Sigmoid colon (tissue), 7 donors: ENCODE results near the gene DDIT4. TPM values are rescaled to one million over a fixed set of nuclear protein-coding genes. Genes with fewer than 3 reads are reported as not detected.
A peak's percentile ranks its signal among the peaks of the same experiment; 100 is the strongest.

Source experiments
- DNase-seq: peaks from one replicate; pipeline ENCODE4 v3.0.0-alpha.2; 2019
- H3K27ac ChIP-seq, 4 donors: fragments of 200-600 bp; sonication (generic); one replicate each; pipeline ENCODE4 v1.5.1; 2016 to 2019; ENCODE audit warnings: mild to moderate bottlenecking in 1 of 4
- H3K27me3 ChIP-seq, 3 donors: fragments of 200-600 bp; sonication (generic); one replicate each; pipeline ENCODE4 v1.5.1; 2019; ENCODE audit warnings: mild to moderate bottlenecking in 1 of 3
- H3K36me3 ChIP-seq, 4 donors: fragments of 200-600 bp; sonication (generic); one replicate each; pipeline ENCODE4 v1.5.1; 2016 to 2019
- H3K4me1 ChIP-seq, 4 donors: fragments of 200-600 bp; sonication (generic); one replicate each; pipeline ENCODE4 v1.5.1; 2017 to 2019
- H3K4me3 ChIP-seq, 4 donors: fragments of 200-600 bp; sonication (generic); one replicate each; pipeline ENCODE4 v1.5.1; 2017 to 2019; ENCODE audit warnings: mild to moderate bottlenecking in 2 of 4, moderate library complexity in 1 of 4
- H3K9me3 ChIP-seq, 4 donors: fragments of 200-600 bp in 3 of 4; sonication (generic) in 3 of 4; one replicate each; pipeline versions ENCODE4 v1.5.1 to v1.6.1; 2013 to 2019
- EP300 ChIP-seq, 4 donors: sonication (generic); formaldehyde crosslinking; IDR thresholded peaks; one replicate each; pipeline ENCODE4 v1.6.1; 2017; ENCODE audit warnings: antibody characterized with exemption in 4 of 4
- POLR2A ChIP-seq, 2 donors: fragments of 450-650 bp; IDR thresholded peaks; one replicate each; pipeline ENCODE4 v1.6.1; 2016; ENCODE audit warnings: antibody characterized with exemption in 2 of 2, mild to moderate bottlenecking in 2 of 2, moderate library complexity in 2 of 2
- POLR2AphosphoS5 ChIP-seq, 4 donors: sonication (generic); formaldehyde crosslinking; IDR thresholded peaks; one replicate each; pipeline ENCODE4 v1.6.1; 2017; ENCODE audit warnings: antibody characterized with exemption in 4 of 4
- WGBS, 2 donors: extraction: QIAGEN DNeasy Blood & Tissue Kit; methylation state at CpG; one replicate each; pipeline ENCODE4 v1.1.7; 2013; 5-methylcytosine and 5-hydroxymethylcytosine counted together
- intact Hi-C: fragments of 100-400 bp; cut with DNase I; formaldehyde crosslinking; loops from one replicate; pipeline ENCODE4 v1.15.1; 2023
- polyA plus RNA-seq, 3 donors: library from polyadenylated mRNA; stranded (reverse); fragments of 200-250 nt; gene quantifications; one replicate each; pipeline ENCODE4 v1.2.3, GENCODE V29; 2013
- total RNA-seq, 4 donors: library from RNA; depleted of rRNA; stranded (reverse); fragments of >200 nt; gene quantifications; one replicate each; pipeline ENCODE4 v1.1.0, GENCODE V29; 2016
- TF ChIP-seq, protein P1 (sequence below), 4 experiments: fragments of 450-650 bp in 3 of 4; fragments of 200-600 bp in 1 of 4; IDR thresholded peaks; one replicate each; pipeline ENCODE4 v1.5.1; 2016 to 2019; ENCODE audit warnings: antibody characterized with exemption in 4 of 4, mild to moderate bottlenecking in 3 of 4, moderate library complexity in 2 of 4
- donor health status: healthy with polysubstance abuse.
- donor health status: Bipolar disorder and iron deficiency.
- donor health status: healthy.

DDIT4 gene
- total and polyA plus RNA-seq, 7 donors = 71.5 to 413 (median 100.0) TPM

DNA sequence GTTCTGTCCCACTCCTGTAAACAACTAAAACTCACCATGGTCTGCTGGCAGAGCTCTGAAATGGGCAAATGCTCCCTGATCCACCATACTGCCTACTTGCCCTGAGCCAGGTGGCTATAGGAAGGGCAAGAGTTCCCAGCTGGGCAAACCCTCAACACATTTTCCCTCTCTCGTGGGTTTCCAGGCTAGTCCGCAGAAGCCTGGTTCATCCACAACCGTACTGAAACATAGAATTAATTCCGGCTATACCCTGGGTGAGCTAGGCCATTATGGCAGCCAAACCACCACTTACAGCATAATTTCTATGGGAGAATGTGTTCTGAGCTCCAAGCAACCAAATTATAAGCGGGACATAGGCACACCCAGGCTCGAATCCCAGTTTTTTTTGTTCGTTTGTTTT lies 20.1 kb upstream of the DDIT4 start:
- intact Hi-C loops = no loop called here
- TF ChIP-seq, protein P1, sequence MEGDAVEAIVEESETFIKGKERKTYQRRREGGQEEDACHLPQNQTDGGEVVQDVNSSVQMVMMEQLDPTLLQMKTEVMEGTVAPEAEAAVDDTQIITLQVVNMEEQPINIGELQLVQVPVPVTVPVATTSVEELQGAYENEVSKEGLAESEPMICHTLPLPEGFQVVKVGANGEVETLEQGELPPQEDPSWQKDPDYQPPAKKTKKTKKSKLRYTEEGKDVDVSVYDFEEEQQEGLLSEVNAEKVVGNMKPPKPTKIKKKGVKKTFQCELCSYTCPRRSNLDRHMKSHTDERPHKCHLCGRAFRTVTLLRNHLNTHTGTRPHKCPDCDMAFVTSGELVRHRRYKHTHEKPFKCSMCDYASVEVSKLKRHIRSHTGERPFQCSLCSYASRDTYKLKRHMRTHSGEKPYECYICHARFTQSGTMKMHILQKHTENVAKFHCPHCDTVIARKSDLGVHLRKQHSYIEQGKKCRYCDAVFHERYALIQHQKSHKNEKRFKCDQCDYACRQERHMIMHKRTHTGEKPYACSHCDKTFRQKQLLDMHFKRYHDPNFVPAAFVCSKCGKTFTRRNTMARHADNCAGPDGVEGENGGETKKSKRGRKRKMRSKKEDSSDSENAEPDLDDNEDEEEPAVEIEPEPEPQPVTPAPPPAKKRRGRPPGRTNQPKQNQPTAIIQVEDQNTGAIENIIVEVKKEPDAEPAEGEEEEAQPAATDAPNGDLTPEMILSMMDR (IDR thresholded peaks at IDR 0.05) = no peak
- TF ChIP-seq POLR2AphosphoS5 (IDR thresholded peaks at IDR 0.05) = no peak
- no peak for TF ChIP-seq POLR2A (IDR thresholded peaks at IDR 0.05)
- TF ChIP-seq EP300 (IDR thresholded peaks at IDR 0.05) = no peak
- no peaks in the 10 kb centered on the region for H3K9me3 ChIP-seq
- no peak overlapping the region for H3K4me3 ChIP-seq
- H3K36me3 ChIP-seq = no peaks in the 10 kb centered on the region
- peaks cover 0 to 91% (median 80%) of the 10 kb centered on the region in 4 donors for H3K4me1 ChIP-seq
- WGBS, 2 donors = 90 to 94% methylated on average over 7 of the region's 7 CpGs
- peak overlapping the region; percentile 89 to 95 (median 91) for H3K27ac ChIP-seq
- no peak for DNase-seq
- no peaks in the 10 kb centered on the region for H3K27me3 ChIP-seq

DNA sequence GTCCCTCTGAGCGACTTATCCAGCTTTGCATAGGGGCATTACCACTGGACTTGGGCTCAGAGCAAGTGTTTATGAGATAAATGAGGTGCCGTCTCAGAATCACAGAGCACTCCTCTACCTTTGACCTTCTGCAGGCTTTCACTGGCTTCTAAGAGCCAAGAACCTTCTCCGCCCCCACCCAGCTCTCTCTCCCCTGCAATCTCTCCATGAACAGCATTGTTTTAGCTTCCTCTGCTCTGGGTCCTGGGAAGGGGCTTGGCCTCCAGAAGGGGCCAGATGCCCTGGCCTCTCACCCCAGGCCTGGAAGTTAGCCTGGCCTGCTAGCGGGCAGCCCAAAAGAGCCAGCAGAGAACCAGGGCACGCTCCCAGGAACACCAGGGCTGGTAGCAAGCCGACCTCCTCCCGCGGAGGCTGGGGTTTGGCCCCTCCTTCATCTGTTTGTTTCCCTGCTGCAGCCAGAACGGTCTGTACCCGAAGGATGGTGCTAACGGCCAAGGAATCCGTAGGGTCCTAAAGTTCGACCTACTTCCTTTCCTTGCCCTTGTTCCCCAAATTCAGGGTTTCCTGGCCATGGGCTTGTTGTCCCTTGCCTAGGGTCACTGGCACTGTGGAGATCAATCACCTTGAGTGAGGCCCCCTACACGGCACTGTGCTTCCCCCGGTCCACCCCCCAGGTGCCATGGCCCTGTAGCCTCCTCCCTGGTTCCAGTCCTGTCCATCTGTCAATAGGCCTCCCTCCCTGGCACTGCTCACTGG lies 18.7 kb upstream of the DDIT4 start:
- no peaks in the 10 kb centered on the region for H3K9me3 ChIP-seq
- 10 to 20% methylated on average over 15 of the region's 15 CpGs for WGBS, 2 donors
- H3K27ac ChIP-seq = peak overlapping the region; percentile 89 to 95 (median 91)
- TF ChIP-seq EP300 (IDR thresholded peaks at IDR 0.05) (peak; percentile 82 to 96 (median 88)), POLR2A (IDR thresholded peaks at IDR 0.05) (peak in 1 of 2 donors; percentile 60), POLR2AphosphoS5 (IDR thresholded peaks at IDR 0.05) (peak; percentile 87 to 96 (median 90))
- TF ChIP-seq, protein P1 (IDR thresholded peaks at IDR 0.05) = no peak
- no peaks in the 10 kb centered on the region for H3K27me3 ChIP-seq
- H3K36me3 ChIP-seq = no peaks in the 10 kb centered on the region
- intact Hi-C loops = loop anchor here (5.0 kb wide), 1 partner anchor 38 kb away; the partner anchor contains the start of genes ANAPC16 and ASCC1
- H3K4me3 ChIP-seq = no peak overlapping the region
- DNase-seq = peak; percentile 98
- peaks cover 0 to 91% (median 80%) of the 10 kb centered on the region in 4 donors for H3K4me1 ChIP-seq

DNA sequence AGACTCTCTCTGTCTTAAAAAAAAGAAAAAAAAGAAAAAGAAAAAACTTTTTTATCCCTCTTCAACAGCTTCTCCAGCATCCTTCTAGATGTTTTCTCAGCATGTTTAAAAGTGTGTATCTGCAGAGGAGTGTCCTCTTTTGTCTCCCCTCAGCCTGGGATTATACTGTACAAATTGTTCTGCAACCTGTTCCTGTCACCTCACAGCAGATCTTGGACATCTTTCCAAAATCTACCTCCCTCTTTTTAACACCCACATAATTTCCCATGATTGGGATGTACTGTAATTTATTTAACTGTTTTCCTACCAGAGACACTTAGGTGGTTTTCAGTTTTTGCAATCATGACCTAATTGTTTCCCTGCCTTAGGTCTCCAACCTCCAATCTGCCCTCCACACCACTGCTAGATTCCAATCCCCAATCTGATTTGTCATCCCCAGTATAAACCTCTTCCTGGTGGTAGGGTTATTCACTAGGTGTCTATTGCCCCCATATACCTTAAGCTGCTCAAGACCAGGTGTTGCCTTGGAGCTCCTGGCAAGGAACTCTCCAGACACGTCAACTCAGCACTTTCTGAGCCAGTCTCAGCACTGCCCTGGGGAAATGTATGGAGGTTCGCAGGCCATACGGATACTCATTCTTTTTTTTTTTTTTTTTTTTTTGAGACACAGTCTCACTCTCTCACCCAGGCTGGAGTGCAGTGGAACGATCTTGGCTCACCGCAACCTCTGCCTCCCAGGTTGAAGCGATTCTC lies 17.6 kb upstream of the DDIT4 start:
- H3K4me3 ChIP-seq = no peak overlapping the region
- H3K27me3 ChIP-seq = no peaks in the 10 kb centered on the region
- WGBS, 2 donors = 94 to 97% methylated on average over 6 of the region's 6 CpGs
- H3K9me3 ChIP-seq = no peaks in the 10 kb centered on the region
- peak overlapping the region; percentile 89 to 95 (median 91) for H3K27ac ChIP-seq
- no peak for DNase-seq
- peak in 2 of 4 donors; percentile 49 to 65 for TF ChIP-seq POLR2AphosphoS5 (IDR thresholded peaks at IDR 0.05)
- peak in 2 of 4 donors; percentile 48 to 61 for TF ChIP-seq EP300 (IDR thresholded peaks at IDR 0.05)
- TF ChIP-seq, protein P1 (IDR thresholded peaks at IDR 0.05) = no peak
- intact Hi-C loops = loop anchor here (5.0 kb wide), 1 partner anchor 39 kb away; the partner anchor contains the start of genes ANAPC16 and ASCC1
- peaks cover 0 to 93% (median 82%) of the 10 kb centered on the region in 4 donors for H3K4me1 ChIP-seq
- no peaks in the 10 kb centered on the region for H3K36me3 ChIP-seq

DNA sequence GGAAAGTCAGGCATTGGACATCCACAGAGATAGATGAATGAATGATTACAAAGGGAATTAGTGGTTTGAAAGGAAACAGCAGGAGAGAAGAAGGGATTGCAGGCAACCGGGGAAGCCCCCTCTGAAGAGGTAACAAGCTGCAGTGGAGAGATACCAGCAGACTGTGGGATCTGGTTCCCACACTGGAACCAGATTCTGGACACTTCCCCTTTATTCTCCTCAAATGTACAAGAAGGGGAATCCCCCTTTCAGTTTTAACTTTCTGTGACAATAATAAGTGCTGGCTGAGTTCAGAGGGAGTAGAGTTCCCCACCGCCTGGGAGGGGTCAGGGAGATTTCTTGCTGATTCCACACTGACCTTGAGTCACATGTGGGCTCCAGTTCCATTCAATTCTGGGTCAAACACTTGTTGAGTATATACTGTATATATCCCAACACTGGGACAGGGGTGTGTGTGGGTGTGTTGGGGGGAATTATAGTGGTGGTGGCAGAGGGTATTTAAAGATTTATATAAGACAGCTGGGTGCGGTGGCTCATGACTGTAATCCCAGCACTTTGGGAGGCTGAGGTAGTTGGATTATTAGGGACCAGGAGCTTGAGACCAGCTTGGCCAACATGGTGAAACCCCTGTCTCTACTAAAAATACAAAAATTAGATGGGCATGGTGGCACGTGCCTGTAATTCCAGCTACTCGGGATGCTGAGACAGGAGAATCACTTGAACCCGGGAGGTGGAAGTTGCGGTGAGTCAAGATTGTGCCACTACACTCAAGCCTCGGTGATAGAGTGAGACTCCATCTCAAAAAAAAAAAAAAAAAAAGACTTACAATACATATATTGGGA lies 16.5 kb upstream of the DDIT4 start:
- 74 to 77% methylated on average over 8 of the region's 8 CpGs for WGBS, 2 donors
- TF ChIP-seq, protein P1 (IDR thresholded peaks at IDR 0.05) = no peak
- peak in 1 of 4 donors; percentile 68 for TF ChIP-seq POLR2AphosphoS5 (IDR thresholded peaks at IDR 0.05)
- intact Hi-C loops = loop anchor here (5.0 kb wide), 1 partner anchor 40 kb away; the partner anchor contains the start of genes ANAPC16 and ASCC1
- Histone ChIP-seq H3K36me3 (no peaks in the 10 kb centered on the region), H3K27me3 (no peaks in the 10 kb centered on the region), H3K4me3 (no peak overlapping the region), H3K9me3 (no peaks in the 10 kb centered on the region), H3K4me1 (peaks cover 0 to 86% (median 83%) of the 10 kb centered on the region in 4 donors), H3K27ac (peak overlapping the region; percentile 89 to 95 (median 91))
- peak; percentile 73 for DNase-seq
